Left ventricle myocardium inferior (tissue), 1 donor: Measurements from ENCODE around the gene LHFPL3. TPM values are rescaled to one million over a fixed set of nuclear protein-coding genes. Genes with fewer than 3 reads are reported as not detected.

Source experiments
- DNase-seq: peaks from one replicate; pipeline ENCODE4 v3.0.0-alpha.2; 2020
- H3K27ac ChIP-seq: fragments of 200-600 bp; replicated peaks from 2 replicates; pipeline ENCODE4 v1.8.0; 2021
- H3K27me3 ChIP-seq: fragments of 200-600 bp; 2 replicates; pipeline ENCODE4 v1.8.0; 2021; ENCODE audit warnings: low read depth
- H3K36me3 ChIP-seq: fragments of 200-600 bp; 2 replicates; pipeline ENCODE4 v1.8.0; 2021
- H3K4me1 ChIP-seq: fragments of 200-600 bp; 2 replicates; pipeline ENCODE4 v1.8.0; 2021
- H3K4me3 ChIP-seq: fragments of 200-600 bp; 2 replicates; pipeline ENCODE4 v1.8.0; 2021; ENCODE audit warnings: mild to moderate bottlenecking, moderate library complexity
- H3K9me3 ChIP-seq: fragments of 200-600 bp; replicated peaks from 2 replicates; pipeline ENCODE4 v1.8.0; 2021
- CTCF ChIP-seq: fragments of 200-600 bp; IDR thresholded peaks from 2 replicates; pipeline ENCODE4 v1.8.0; 2021; ENCODE audit warnings: antibody characterized with exemption, mild to moderate bottlenecking, borderline replicate concordance
- intact Hi-C: fragments of 100-400 bp; cut with micrococcal nuclease; formaldehyde crosslinking; loops from one replicate; pipeline ENCODE4 v1.11.0; 2022
- total RNA-seq: library from RNA; stranded (reverse); fragmentation: NEBNext Ultra II Directional; extraction: Animal tissue kit (Norgen Biotek cat#: 25700); gene quantifications from one replicate; pipeline ENCODE4 v1.2.1, GENCODE V29; 2021
- donor health status: DM: no; HTN: yes; CAD: no; lungs with severe emphysema.

Gene LHFPL3
- total RNA-seq, 1 donor from 2014 or later = not detected

- H3K27ac ChIP-seq = no peak overlapping the region
- H3K4me3 ChIP-seq = no peak overlapping the region
- no peaks in the 10 kb centered on the region for H3K9me3 ChIP-seq
- intact Hi-C loops = no loop called here
- TF ChIP-seq CTCF = no peak
- H3K27me3 ChIP-seq = no peaks in the 10 kb centered on the region
- no peaks in the 10 kb centered on the region for H3K36me3 ChIP-seq
- H3K4me1 ChIP-seq = no peaks in the 10 kb centered on the region
- DNase-seq = no peak
Observed at GRCh38 chr7:104873401-104873800, 545.0 kb downstream of the LHFPL3 start.

DNA sequence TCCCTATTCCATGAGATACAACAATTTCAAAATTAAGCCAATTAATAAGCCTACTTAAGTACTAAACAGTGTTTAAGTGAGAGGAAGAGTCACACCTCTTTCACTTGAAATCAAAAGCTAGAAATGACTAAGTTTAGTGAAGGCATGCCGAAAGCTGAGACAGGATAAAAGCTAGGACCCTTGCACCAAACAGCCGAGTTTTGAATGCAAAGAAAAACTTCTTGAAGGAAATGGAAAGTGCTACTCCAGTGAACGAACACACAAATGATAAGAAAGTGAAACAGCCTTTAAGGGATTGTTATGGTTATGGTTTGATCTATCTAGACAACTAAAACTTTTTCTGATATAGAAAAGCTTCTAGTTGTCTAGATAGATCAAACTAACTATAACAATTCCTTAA is 550.2 kb downstream of the LHFPL3 start:
- no peaks in the 10 kb centered on the region for H3K27me3 ChIP-seq
- H3K4me3 ChIP-seq = no peak overlapping the region
- H3K36me3 ChIP-seq = no peaks in the 10 kb centered on the region
- peaks cover 19% of the 10 kb centered on the region for H3K9me3 ChIP-seq
- intact Hi-C loops = no loop called here
- DNase-seq = no peak
- H3K27ac ChIP-seq = no peak overlapping the region
- H3K4me1 ChIP-seq = peaks cover 11% of the 10 kb centered on the region
- no peak for TF ChIP-seq CTCF

GRCh38 chr7:104883248-104883717 is 554.9 kb downstream of the LHFPL3 start:
- Histone ChIP-seq H3K27ac (peak overlapping the region; percentile 92), H3K4me1 (peaks cover 19% of the 10 kb centered on the region), H3K27me3 (no peaks in the 10 kb centered on the region), H3K9me3 (peaks cover 19% of the 10 kb centered on the region), H3K36me3 (no peaks in the 10 kb centered on the region), H3K4me3 (peak overlapping the region; percentile 38)
- no peak for DNase-seq
- intact Hi-C loops = loop anchor here (5.0 kb wide), 1 partner anchor 34 kb away; no protein-coding TSS in a partner anchor
- no peak for TF ChIP-seq CTCF

GRCh38 chr7:104883718-104884452 is 555.5 kb downstream of the LHFPL3 start:
- intact Hi-C loops = loop anchor here (5.0 kb wide), 1 partner anchor 33 kb away; no protein-coding TSS in a partner anchor
- Histone ChIP-seq H3K4me3 (peak overlapping the region; percentile 38), H3K9me3 (peaks cover 19% of the 10 kb centered on the region), H3K27ac (peak overlapping the region; percentile 92), H3K4me1 (peaks cover 19% of the 10 kb centered on the region), H3K36me3 (no peaks in the 10 kb centered on the region), H3K27me3 (no peaks in the 10 kb centered on the region)
- peak; percentile 88 for DNase-seq
- peak; percentile 97 for TF ChIP-seq CTCF

DNA sequence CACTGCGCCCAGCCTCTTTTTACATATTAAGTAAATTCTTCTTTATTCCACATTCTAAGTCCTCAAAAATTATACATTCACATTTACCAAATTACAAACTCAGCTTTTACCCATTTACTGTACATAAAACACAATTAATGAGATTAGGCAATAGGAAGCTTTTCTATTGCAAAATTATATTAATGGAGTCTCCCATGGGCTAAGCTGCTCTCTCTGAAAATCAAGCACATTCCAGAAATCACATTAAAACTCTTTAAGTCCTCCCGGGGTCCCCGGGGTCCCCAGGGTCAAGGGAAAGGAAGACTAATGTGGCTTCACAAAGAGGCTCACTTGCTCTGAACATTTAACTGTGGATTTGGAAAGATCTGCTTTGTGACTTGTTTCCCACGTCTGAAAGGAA is 558.2 kb downstream of the LHFPL3 start:
- intact Hi-C loops = no loop called here
- Histone ChIP-seq H3K4me3 (no peak overlapping the region), H3K27me3 (no peaks in the 10 kb centered on the region), H3K4me1 (peaks cover 19% of the 10 kb centered on the region), H3K36me3 (no peaks in the 10 kb centered on the region), H3K27ac (no peak overlapping the region), H3K9me3 (no peaks in the 10 kb centered on the region)
- DNase-seq = no peak
- TF ChIP-seq CTCF = no peak
